SK-N-SH (cell line): ENCODE data around the gene SORBS1.

ENCODE experiments used
- CTCF ChIP-seq: fragments of 200-600 bp; sonication (generic); IDR thresholded peaks from 2 replicates; pipeline ENCODE4 v1.6.1; 2017; ENCODE audit warnings: antibody characterized with exemption, mild to moderate bottlenecking, moderate library complexity
- ELF1 ChIP-seq: IDR thresholded peaks from 2 replicates; pipeline ENCODE4 v1.4.0; 2012
- SIN3A ChIP-seq: IDR thresholded peaks from 2 replicates; pipeline ENCODE4 v1.6.1; 2012; ENCODE audit warnings: low read depth, mild to moderate bottlenecking, low read length, moderate library complexity, borderline replicate concordance
- TCF12 ChIP-seq: IDR thresholded peaks from 2 replicates; pipeline ENCODE4 v1.4.0; 2012
- USF2 ChIP-seq: fragments of 150-350 bp; IDR thresholded peaks from 2 replicates; pipeline ENCODE4 v1.6.1; 2017; ENCODE audit warnings: antibody characterized with exemption, low read length, low read depth, borderline replicate concordance

GRCh38 chr10:95281206-95281605, 280.0 kb downstream of the SORBS1 start:
- TF ChIP-seq CTCF: no peak
- TF ChIP-seq ELF1: no peak
- TF ChIP-seq TCF12: no peak
- no peak for TF ChIP-seq USF2
- no peak for TF ChIP-seq SIN3A
